Activated CD4-positive, alpha-beta memory T cell treated with anti-CD3 and anti-CD28 coated beads for 36 hours (primary cell): Measurements from ENCODE around the gene ZGPAT. TPM values are rescaled to one million over a fixed set of nuclear protein-coding genes. Genes with fewer than 3 reads are reported as not detected.

Experiments
- CTCF ChIA-PET: fragments of 350-600 bp; sonication (Branson Sonifier 250); formaldehyde crosslinking; loops from one replicate; lab custom pipeline; 2021; ENCODE audit warnings: antibody characterized with exemption, inconsistent platforms; lab: Charles Lee
- POLR2A ChIA-PET: fragments of 350-600 bp; sonication (Branson Sonifier 250); formaldehyde crosslinking; loops from one replicate; lab custom pipeline; 2021; ENCODE audit warnings: antibody characterized with exemption; lab: Charles Lee
- DNase-seq: peaks from one replicate; pipeline ENCODE4 v3.0.0-alpha.2; 2020
- H3K27ac Mint-ChIP-seq: one replicate; pipeline ENCODE4 v1.8.0; 2021; ENCODE audit warnings: mixed read lengths
- H3K27me3 Mint-ChIP-seq: one replicate; pipeline ENCODE4 v1.8.0; 2021; ENCODE audit warnings: mixed read lengths
- H3K36me3 Mint-ChIP-seq: one replicate; pipeline ENCODE4 v1.8.0; 2021; ENCODE audit warnings: mixed read lengths
- H3K4me1 Mint-ChIP-seq: one replicate; pipeline ENCODE4 v1.8.0; 2021; ENCODE audit warnings: low read depth, mixed read lengths
- H3K4me3 Mint-ChIP-seq: one replicate; pipeline ENCODE4 v1.8.0; 2021; ENCODE audit warnings: mild to moderate bottlenecking, mixed read lengths
- H3K9me3 Mint-ChIP-seq: one replicate; pipeline ENCODE4 v1.8.0; 2021; ENCODE audit warnings: mixed read lengths
- intact Hi-C: fragments of 100-400 bp; cut with micrococcal nuclease; formaldehyde crosslinking; loops from one replicate; pipeline ENCODE4 v1.15.1; 2023
- total RNA-seq, 2 experiments: library from RNA; stranded (reverse); gene quantifications; one replicate each; pipeline ENCODE4 v1.2.3, GENCODE V29; 2021

ZGPAT gene
- total RNA-seq, 2 experiments from 2014 or later: 28.7 to 29.9 TPM

GRCh38 chr20:63696628-63697356, 11.0 kb upstream of the ZGPAT start, which contains the start of gene TNFRSF6B:
Gene TNFRSF6B (plus strand): TSS chr20:63696652. CDS start chr20:63696768, 116 bp downstream.
- Mint-ChIP-seq H3K27ac (peak within 1 kb of the TSS; percentile 70), H3K36me3 (peaks cover 19% of the 10 kb centered on the region), H3K9me3 (no peaks in the 10 kb centered on the region), H3K4me3 (peak within 1 kb of the TSS; percentile 59), H3K27me3 (no peaks in the 10 kb centered on the region), H3K4me1 (peaks cover 44% of the 10 kb centered on the region)
- intact Hi-C loops: loop anchor here (5.0 kb wide), 2 partner anchors 59 to 159 kb away; partner anchors contain the start of gene PTK6
- peak; percentile 36 for DNase-seq
- ChIA-PET POLR2A (interaction anchor here (0.6 to 1.9 kb wide), 3 partner anchors 10 to 366 kb away, joined by 3 to 8 read pairs (median 3); partner anchors contain the start of gene TCEA2), CTCF (interaction anchor here (0.7 kb wide), 2 partner anchors 14 to 167 kb away, joined by 3 read pairs; no protein-coding TSS in a partner anchor)

DNA sequence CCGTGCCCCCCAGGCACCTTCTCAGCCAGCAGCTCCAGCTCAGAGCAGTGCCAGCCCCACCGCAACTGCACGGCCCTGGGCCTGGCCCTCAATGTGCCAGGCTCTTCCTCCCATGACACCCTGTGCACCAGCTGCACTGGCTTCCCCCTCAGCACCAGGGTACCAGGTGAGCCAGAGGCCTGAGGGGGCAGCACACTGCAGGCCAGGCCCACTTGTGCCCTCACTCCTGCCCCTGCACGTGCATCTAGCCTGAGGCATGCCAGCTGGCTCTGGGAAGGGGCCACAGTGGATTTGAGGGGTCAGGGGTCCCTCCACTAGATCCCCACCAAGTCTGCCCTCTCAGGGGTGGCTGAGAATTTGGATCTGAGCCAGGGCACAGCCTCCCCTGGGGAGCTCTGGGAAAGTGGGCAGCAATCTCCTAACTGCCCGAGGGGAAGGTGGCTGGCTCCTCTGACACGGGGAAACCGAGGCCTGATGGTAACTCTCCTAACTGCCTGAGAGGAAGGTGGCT, 10.4 kb upstream of the ZGPAT start:
- CTCF ChIA-PET: interaction anchor here (0.7 kb wide), 2 partner anchors 15 to 166 kb away, joined by 3 read pairs; no protein-coding TSS in a partner anchor
- intact Hi-C loops: loop anchor here (5.0 kb wide), 2 partner anchors 60 to 160 kb away; partner anchors contain the start of gene PTK6
- Mint-ChIP-seq H3K27me3 (no peaks in the 10 kb centered on the region), H3K36me3 (peaks cover 18% of the 10 kb centered on the region), H3K4me3 (peak overlapping the region; percentile 59), H3K27ac (peak overlapping the region; percentile 70), H3K9me3 (no peaks in the 10 kb centered on the region), H3K4me1 (peaks cover 44% of the 10 kb centered on the region)
- no peak for DNase-seq
- POLR2A ChIA-PET: interaction anchor here (0.6 to 2.5 kb wide), 5 partner anchors 9 to 366 kb away, joined by 3 to 10 read pairs (median 5); partner anchors contain the start of gene TCEA2

DNA sequence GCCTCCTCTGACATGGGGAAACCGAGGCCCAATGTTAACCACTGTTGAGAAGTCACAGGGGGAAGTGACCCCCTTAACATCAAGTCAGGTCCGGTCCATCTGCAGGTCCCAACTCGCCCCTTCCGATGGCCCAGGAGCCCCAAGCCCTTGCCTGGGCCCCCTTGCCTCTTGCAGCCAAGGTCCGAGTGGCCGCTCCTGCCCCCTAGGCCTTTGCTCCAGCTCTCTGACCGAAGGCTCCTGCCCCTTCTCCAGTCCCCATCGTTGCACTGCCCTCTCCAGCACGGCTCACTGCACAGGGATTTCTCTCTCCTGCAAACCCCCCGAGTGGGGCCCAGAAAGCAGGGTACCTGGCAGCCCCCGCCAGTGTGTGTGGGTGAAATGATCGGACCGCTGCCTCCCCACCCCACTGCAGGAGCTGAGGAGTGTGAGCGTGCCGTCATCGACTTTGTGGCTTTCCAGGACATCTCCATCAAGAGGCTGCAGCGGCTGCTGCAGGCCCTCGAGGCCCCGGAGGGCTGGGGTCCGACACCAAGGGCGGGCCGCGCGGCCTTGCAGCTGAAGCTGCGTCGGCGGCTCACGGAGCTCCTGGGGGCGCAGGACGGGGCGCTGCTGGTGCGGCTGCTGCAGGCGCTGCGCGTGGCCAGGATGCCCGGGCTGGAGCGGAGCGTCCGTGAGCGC, 9.8 kb upstream of the ZGPAT start:
- peaks cover 44% of the 10 kb centered on the region for H3K4me1 Mint-ChIP-seq
- no peak overlapping the region for H3K4me3 Mint-ChIP-seq
- no peaks in the 10 kb centered on the region for H3K9me3 Mint-ChIP-seq
- H3K36me3 Mint-ChIP-seq: peaks cover 13% of the 10 kb centered on the region
- ChIA-PET CTCF (interaction anchor here (0.6 to 1.6 kb wide), 5 partner anchors 9 to 287 kb away, joined by 3 to 5 read pairs (median 3); partner anchors contain the start of genes ARFRP1 and ZGPAT), POLR2A (interaction anchor here (0.6 to 2.5 kb wide), 9 partner anchors 8 to 160 kb away, joined by 3 to 10 read pairs (median 3); partner anchors contain the start of genes ARFRP1, LIME1 and ZGPAT)
- intact Hi-C loops: loop anchor here (5.0 kb wide), 2 partner anchors 61 to 161 kb away; partner anchors contain the start of gene PTK6
- DNase-seq: no peak
- H3K27me3 Mint-ChIP-seq: no peaks in the 10 kb centered on the region
- peak overlapping the region; percentile 33 for H3K27ac Mint-ChIP-seq

DNA sequence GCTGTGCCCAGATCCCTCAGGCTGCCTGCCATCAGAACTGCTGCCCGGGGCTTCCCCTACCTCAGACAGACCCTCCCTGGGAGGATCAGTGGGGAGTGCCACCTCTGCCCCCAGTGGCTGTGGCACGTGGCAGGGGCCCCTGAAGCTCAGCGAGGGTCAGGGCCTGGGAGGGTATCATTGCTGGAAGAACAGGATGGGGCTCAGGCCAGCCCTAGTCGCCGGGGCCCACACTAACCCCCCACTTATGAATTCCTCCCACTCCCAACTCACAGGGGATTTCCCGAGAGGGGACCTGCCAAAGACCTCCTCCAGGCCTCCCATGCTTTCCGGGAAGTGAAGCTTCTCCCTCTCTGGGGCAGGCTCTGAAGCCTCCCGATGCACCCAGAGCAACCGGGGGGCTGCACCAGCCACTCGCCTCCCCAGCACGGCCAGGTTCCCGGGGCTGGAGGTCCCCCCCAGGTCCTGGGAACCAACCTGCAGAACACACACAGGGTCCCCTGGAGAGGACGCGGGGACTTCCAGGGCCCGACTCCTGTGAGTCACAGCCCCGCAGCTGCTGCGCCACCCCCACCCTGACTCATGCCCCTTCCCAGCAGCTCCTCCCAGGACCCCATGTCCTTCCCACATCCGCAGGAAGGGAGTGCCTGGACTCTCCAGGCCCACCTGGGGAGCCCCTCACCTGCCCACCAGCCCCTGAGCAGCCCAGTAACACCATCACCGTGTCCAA, 8.9 kb upstream of the ZGPAT start:
- intact Hi-C loops: loop anchor here (5.0 kb wide), 2 partner anchors 62 to 162 kb away; partner anchors contain the start of gene PTK6
- ChIA-PET POLR2A (interaction anchor here (1.0 to 2.5 kb wide), 7 partner anchors 9 to 161 kb away, joined by 3 to 10 read pairs (median 3); partner anchors contain the start of genes ARFRP1, LIME1 and ZGPAT), CTCF (interaction anchor here (0.6 to 1.6 kb wide), 5 partner anchors 8 to 286 kb away, joined by 3 to 5 read pairs (median 4); partner anchors contain the start of genes ARFRP1 and ZGPAT)
- H3K4me1 Mint-ChIP-seq: peaks cover 41% of the 10 kb centered on the region
- H3K27me3 Mint-ChIP-seq: no peaks in the 10 kb centered on the region
- no peaks in the 10 kb centered on the region for H3K9me3 Mint-ChIP-seq
- DNase-seq: peak; percentile 88
- peak overlapping the region; percentile 39 for H3K4me3 Mint-ChIP-seq
- H3K27ac Mint-ChIP-seq: peak overlapping the region; percentile 92
- H3K36me3 Mint-ChIP-seq: peaks cover 10% of the 10 kb centered on the region

DNA sequence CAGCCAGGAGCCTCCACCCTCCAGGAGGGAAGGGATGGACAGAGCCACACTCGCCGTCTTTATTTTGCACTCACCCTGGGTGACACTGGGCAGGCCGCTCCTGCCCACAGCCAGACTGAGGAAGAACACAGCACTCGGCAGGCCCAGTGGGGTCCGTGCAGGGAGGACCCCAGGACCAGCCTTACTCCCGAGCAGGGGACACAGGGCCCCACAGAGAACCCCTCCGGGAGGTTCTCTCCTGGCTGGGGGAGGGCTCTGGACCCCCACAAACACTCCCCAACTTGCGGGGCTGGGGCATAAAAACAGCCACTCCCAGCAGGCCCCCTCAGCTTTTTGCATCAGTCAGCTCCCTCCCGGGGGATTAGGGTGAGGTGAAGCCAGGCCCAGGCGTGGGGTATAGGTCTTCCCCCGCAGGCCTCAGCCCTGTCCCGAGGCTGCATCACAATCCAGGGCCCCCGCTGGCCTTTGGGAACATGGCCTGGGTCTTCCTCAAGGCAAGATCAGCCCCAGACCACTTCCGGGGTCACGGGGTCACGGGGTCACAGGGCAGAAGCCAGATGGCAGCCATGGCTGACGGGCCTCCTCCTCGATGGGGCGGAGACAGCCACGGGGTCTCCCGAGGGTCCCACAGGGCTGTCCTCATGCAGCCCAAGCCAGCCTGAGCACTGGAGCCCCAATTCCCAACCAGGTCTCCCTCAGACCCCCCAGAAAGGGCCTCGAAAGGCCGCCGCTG, 8.2 kb upstream of the ZGPAT start:
- peak overlapping the region; percentile 39 for H3K4me3 Mint-ChIP-seq
- POLR2A ChIA-PET: interaction anchor here (1.0 to 2.5 kb wide), 4 partner anchors 9 to 162 kb away, joined by 3 to 10 read pairs (median 6); partner anchors contain the start of genes ARFRP1 and ZGPAT
- DNase-seq: no peak

DNA sequence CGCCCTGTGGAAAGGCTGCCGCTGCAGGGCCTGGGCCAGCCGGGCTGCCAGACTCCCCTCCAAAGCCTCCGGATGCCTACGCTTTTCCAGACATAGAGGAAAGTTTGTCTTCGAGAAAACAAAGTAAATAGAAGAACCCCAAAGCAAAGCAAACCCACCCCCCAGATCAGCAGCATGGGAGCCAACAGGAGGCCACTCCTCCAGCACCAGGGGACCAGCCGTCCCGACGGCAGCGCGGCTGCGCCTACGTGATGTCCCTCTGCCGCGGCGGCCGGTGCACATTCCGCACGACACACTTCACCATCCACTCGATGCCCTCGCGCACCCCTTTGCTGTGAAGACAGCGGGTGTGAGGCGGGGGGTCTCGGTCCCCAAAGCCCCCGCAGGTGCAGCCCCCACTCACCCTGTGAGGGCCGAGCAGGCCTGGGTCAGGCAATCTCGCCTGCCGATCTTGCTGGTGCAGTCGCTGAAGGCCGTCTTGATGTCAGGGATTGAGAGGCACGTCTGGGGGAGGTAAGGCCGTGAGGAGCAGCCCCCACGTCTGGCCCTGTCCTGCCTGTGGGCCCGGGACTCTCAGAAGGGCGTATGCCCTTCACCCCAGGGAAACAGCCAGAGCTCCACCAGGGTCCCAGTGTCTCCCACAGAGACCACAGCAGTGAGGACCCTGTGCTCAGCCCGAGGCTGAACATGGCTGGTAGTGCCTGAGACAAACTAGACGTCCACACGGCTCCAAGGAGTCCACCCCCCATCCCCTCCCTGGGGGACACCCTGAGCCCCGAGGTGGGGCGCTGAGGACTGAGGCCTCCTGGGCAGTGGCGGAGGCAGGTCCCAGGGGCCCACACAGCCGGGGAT, 7.4 kb upstream of the ZGPAT start:
- Mint-ChIP-seq H3K9me3 (no peaks in the 10 kb centered on the region), H3K4me1 (peaks cover 41% of the 10 kb centered on the region), H3K27ac (peak overlapping the region; percentile 66), H3K27me3 (no peaks in the 10 kb centered on the region), H3K36me3 (peaks cover 16% of the 10 kb centered on the region), H3K4me3 (no peak overlapping the region)
- POLR2A ChIA-PET: no interaction called here
- no peak for DNase-seq
- CTCF ChIA-PET: no interaction called here
- intact Hi-C loops: no loop called here

More for the DNA sequence above, 8.2 kb upstream of the ZGPAT start:
- Mint-ChIP-seq H3K27ac (peak overlapping the region; percentile 92), H3K4me1 (peaks cover 41% of the 10 kb centered on the region), H3K36me3 (peaks cover 10% of the 10 kb centered on the region), H3K27me3 (no peaks in the 10 kb centered on the region), H3K9me3 (no peaks in the 10 kb centered on the region)
- CTCF ChIA-PET: interaction anchor here (1.0 to 1.6 kb wide), 2 partner anchors 12 to 58 kb away, joined by 4 to 5 read pairs; no protein-coding TSS in a partner anchor
- intact Hi-C loops: loop anchor here (5.0 kb wide), 2 partner anchors 62 to 162 kb away; partner anchors contain the start of gene PTK6

GRCh38 chr20:63701051-63701328, 6.8 kb upstream of the ZGPAT start:
- H3K27ac Mint-ChIP-seq: peak overlapping the region; percentile 72
- CTCF ChIA-PET: no interaction called here
- peaks cover 18% of the 10 kb centered on the region for H3K36me3 Mint-ChIP-seq
- intact Hi-C loops: no loop called here
- no peaks in the 10 kb centered on the region for H3K9me3 Mint-ChIP-seq
- POLR2A ChIA-PET: interaction anchor here (1.5 kb wide), 1 partner anchor 12 kb away, joined by 3 read pairs; no protein-coding TSS in a partner anchor
- no peak overlapping the region for H3K4me3 Mint-ChIP-seq
- DNase-seq: no peak
- no peaks in the 10 kb centered on the region for H3K27me3 Mint-ChIP-seq
- peaks cover 44% of the 10 kb centered on the region for H3K4me1 Mint-ChIP-seq

DNA sequence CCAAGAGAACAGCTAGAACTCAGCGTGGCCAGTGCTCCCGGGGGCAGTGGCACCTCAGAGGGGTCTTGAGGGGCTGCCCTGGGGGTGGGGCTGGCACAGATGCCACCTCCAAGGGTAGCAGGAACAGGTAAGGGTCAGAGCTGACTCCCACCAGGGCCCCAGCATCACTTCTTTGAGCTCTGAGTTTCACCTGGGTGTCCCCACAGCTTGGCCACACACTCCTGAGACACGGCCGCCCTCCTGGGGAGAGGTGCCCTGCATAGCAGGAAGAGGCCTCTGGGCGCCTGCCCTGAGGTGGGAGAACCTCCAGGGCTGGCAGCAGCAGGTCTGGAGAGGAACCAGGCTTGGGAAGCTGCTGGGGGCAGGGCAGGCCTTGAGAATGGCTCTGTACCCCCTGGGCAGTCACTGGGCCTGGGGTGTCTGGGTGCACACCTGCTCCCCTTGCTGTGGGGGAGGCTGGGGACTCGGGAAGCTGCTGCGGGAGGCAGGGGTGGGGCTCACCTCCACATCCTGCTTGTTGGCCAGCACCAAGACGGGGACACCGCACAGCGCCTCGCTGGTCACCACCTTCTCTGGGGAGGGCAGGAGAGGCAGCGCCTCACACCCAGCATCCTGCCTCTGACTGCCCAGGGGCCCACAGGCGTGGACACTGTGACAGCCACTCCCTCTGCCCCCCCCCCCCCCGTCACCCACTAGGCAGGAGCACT, 6.4 kb upstream of the ZGPAT start:
- H3K36me3 Mint-ChIP-seq: peaks cover 19% of the 10 kb centered on the region
- no peak overlapping the region for H3K4me3 Mint-ChIP-seq
- CTCF ChIA-PET: no interaction called here
- no peak for DNase-seq
- no peaks in the 10 kb centered on the region for H3K27me3 Mint-ChIP-seq
- POLR2A ChIA-PET: interaction anchor here (1.5 kb wide), 1 partner anchor 12 kb away, joined by 3 read pairs; no protein-coding TSS in a partner anchor
- H3K27ac Mint-ChIP-seq: peak overlapping the region; percentile 72
- H3K9me3 Mint-ChIP-seq: no peaks in the 10 kb centered on the region
- H3K4me1 Mint-ChIP-seq: peaks cover 45% of the 10 kb centered on the region
- intact Hi-C loops: no loop called here

DNA sequence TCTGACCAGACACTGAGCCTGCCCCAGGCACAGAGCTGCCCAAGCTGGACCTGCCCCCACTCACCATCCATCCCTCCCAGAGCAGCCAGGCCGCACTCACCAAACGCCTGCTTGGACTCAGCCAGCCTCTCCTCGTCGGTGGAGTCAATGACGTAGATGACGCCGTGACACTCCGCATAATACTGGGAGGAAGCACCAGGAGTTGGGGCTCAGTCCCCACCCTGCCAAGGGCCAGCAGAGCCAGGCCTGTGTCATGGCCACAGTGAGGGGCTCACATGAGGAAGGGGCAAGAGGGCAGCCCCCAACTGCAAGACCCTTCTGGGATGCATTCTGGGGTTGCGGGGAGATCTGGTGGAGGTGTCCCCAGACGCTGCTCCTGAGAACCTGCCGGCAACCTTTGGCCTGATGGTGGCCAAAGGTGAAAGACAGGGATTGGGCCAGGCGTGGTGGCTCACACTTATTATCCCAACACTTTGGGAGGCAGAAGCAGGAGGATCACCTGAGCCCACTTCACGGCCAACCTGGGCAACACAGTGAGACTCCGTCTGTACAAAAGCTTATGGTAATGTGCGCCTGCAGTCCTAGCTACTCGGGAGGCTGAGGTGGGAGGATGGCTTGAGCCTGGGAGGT, 5.7 kb upstream of the ZGPAT start:
- ChIA-PET POLR2A (interaction anchor here (1.5 kb wide), 1 partner anchor 13 kb away, joined by 3 read pairs; no protein-coding TSS in a partner anchor), CTCF (interaction anchor here (0.6 kb wide), 1 partner anchor 20 kb away, joined by 3 read pairs; no protein-coding TSS in a partner anchor)
- Mint-ChIP-seq H3K4me3 (no peak overlapping the region), H3K9me3 (no peaks in the 10 kb centered on the region), H3K36me3 (peaks cover 23% of the 10 kb centered on the region), H3K4me1 (peaks cover 46% of the 10 kb centered on the region), H3K27me3 (no peaks in the 10 kb centered on the region), H3K27ac (peak overlapping the region; percentile 50)
- intact Hi-C loops: no loop called here
- no peak for DNase-seq
